K562 treated with DMSO at 1 percent for 24 hours (cell line): ENCODE data around the gene MTURN. TPM values are rescaled to one million over a fixed set of nuclear protein-coding genes. Genes with fewer than 3 reads are reported as not detected.

ENCODE experiments used
- total RNA-seq: library from RNA; unstranded; fragments of 300-600 nt; gene quantifications from 2 replicates; pipeline ENCODE4 v1.2.3, GENCODE V29; 2022; ENCODE audit warnings: low read depth; ENCODE audit not compliant: insufficient read depth

The MTURN gene
- 6.1 and 9.3 TPM in 2 replicates for total RNA-seq

DNA sequence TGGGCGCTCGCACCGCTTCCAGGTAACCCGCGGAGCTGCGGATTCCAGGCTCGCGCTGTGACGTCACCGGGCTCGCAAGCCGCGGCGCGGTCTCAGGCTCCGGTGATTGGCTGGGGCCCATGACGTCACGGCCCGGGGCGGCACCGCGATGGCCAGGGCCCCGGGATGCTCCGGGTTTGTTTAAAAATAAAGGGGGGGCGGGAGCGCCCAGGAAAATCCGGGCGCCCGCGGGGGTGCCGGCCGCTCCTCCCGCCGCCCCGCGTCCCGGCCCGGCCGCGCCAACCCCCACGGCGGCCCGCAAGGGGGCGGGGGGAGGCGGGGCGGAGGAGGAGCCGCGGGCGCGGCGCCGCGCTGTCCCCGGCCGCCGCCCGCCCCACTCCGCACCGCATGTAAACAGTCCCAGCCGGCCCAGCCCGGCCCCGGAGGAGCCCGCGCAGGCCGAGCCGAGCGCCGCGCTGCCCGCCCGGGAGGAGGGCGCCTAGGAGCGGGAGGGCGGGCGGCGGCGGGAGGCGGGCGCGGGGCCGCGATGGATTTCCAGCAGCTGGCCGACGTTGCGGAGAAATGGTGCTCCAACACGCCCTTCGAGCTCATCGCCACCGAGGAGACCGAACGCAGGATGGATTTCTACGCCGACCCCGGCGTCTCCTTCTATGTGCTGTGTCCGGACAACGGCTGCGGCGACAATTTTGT, at the start of gene MTURN:
MTURN (plus strand) TSS at position 376 of the 690 bp plus-strand sequence; CDS start at position 527, 151 bp downstream.

Other genes starting within 250 kb of the MTURN start
- 0.10 and 0.14 TPM in 2 replicates for gene SCRN1, start 145.2 kb upstream of the MTURN start, total RNA-seq
- 4.0 and 6.1 TPM in 2 replicates for gene FKBP14, start 108.3 kb upstream of the MTURN start, total RNA-seq
- gene PLEKHA8, start 106.6 kb upstream of the MTURN start, total RNA-seq = 4.8 and 6.4 TPM in 2 replicates
- gene ZNRF2, start 149.6 kb downstream of the MTURN start, total RNA-seq = 12.8 and 13.3 TPM in 2 replicates